Natural killer cell (primary cell): ENCODE measurements around the gene MORF4L1. TPM values are rescaled to one million over a fixed set of nuclear protein-coding genes. Genes with fewer than 3 reads are reported as not detected.

Source experiments
- ATAC-seq, 3 donors: fragments of 150-1000 bp in 2 of 3; fragments of 200-7000 bp in 1 of 3; cut with Tn5 transposase; 1 replicate in 1 of 3; 2 replicates in 2 of 3; pipeline ENCODE4 v1.10.0; 2021; ENCODE audit warnings: mild to moderate bottlenecking in 2 of 3, moderate library complexity in 2 of 3
- DNase-seq, 2 donors: peaks; one replicate each; pipeline versions ENCODE4 v3.0.0 to v3.0.0-alpha.2; 2013 to 2021; ENCODE audit warnings: mixed read lengths in 1 of 2
- H3K27ac ChIP-seq: one replicate; pipeline ENCODE4 v1.5.1; 2013; ENCODE audit warnings: mild to moderate bottlenecking, low read length
- H3K27me3 ChIP-seq: one replicate; pipeline ENCODE4 v1.6.1; 2013; ENCODE audit warnings: low read length; ENCODE audit not compliant: control insufficient read depth, insufficient read depth
- H3K36me3 ChIP-seq: one replicate; pipeline ENCODE4 v1.6.1; 2013; ENCODE audit warnings: low read length; ENCODE audit not compliant: control insufficient read depth, insufficient read depth
- H3K4me1 ChIP-seq: one replicate; pipeline ENCODE4 v1.6.1; 2013; ENCODE audit warnings: low read length; ENCODE audit not compliant: control insufficient read depth, insufficient read depth
- H3K4me3 ChIP-seq: one replicate; pipeline ENCODE4 v1.5.1; 2013; ENCODE audit warnings: low read length
- H3K9me3 ChIP-seq: one replicate; pipeline ENCODE4 v1.6.1; 2013; ENCODE audit warnings: low read length; ENCODE audit not compliant: control insufficient read depth, insufficient read depth
- H3K27ac Mint-ChIP-seq, 2 donors: one replicate each; pipeline ENCODE4 v1.8.0; 2022; ENCODE audit warnings: mild to moderate bottlenecking in 2 of 2, mixed read lengths in 2 of 2, moderate library complexity in 1 of 2
- H3K27me3 Mint-ChIP-seq, 2 donors: one replicate each; pipeline ENCODE4 v1.8.0; 2022; ENCODE audit warnings: low read depth in 2 of 2, mixed read lengths in 2 of 2
- H3K36me3 Mint-ChIP-seq: one replicate; pipeline ENCODE4 v1.8.0; 2022; ENCODE audit warnings: mixed read lengths
- H3K4me1 Mint-ChIP-seq, 2 donors: one replicate each; pipeline ENCODE4 v1.8.0; 2022; ENCODE audit warnings: mixed read lengths in 2 of 2
- H3K4me3 Mint-ChIP-seq: one replicate; pipeline ENCODE4 v1.8.0; 2022; ENCODE audit warnings: mild to moderate bottlenecking, moderate library complexity, mixed read lengths
- H3K9me3 Mint-ChIP-seq, 2 donors: one replicate each; pipeline ENCODE4 v1.8.0; 2022; ENCODE audit warnings: mixed read lengths in 2 of 2
- CTCF ChIP-seq: fragments of 200-600 bp; IDR thresholded peaks from one replicate; pipeline ENCODE4 v1.8.0; 2022; ENCODE audit warnings: antibody characterized with exemption
- WGBS: methylation state at CpG from one replicate; pipeline ENCODE4 v1.1.7; 2013; ENCODE audit warnings: missing lambda C conversion rate; ENCODE audit not compliant: insufficient coverage; 5-methylcytosine and 5-hydroxymethylcytosine counted together
- intact Hi-C: fragments of 100-400 bp; cut with micrococcal nuclease; formaldehyde crosslinking; loops from one replicate; pipeline ENCODE4 v1.14.2; 2022
- total RNA-seq, 4 donors: library from RNA; stranded (reverse); fragments of 120-200 nt in 1 of 4; gene quantifications; one replicate each; pipeline versions ENCODE4 v1.2.3 to v1.2.4, GENCODE V29; 2013 to 2022

The MORF4L1 gene
- total RNA-seq, 3 donors from 2014 or later (not counting 1 experiment from before 2014, with no cell fraction given), result 316 to 348 (median 329) TPM

GRCh38 chr15:78944202-78944625, 71.5 kb downstream of the MORF4L1 start:
- peaks cover 0 to 8% of the 10 kb centered on the region in 2 donors for H3K27me3 Mint-ChIP-seq
- no peaks in the 10 kb centered on the region for H3K36me3 ChIP-seq
- H3K27me3 ChIP-seq, result peaks cover 4% of the 10 kb centered on the region
- no peaks in the 10 kb centered on the region for H3K9me3 Mint-ChIP-seq
- intact Hi-C loops, result no loop called here
- H3K4me3 ChIP-seq, result peak overlapping the region; percentile 68
- H3K9me3 ChIP-seq, result no peaks in the 10 kb centered on the region
- H3K4me1 Mint-ChIP-seq, result peaks cover 0 to 9% of the 10 kb centered on the region in 2 donors
- ATAC-seq (peak in 1 of 3 donors; percentile 14), DNase-seq (no peak)
- no peaks in the 10 kb centered on the region for H3K36me3 Mint-ChIP-seq
- H3K27ac Mint-ChIP-seq, result peak overlapping the region in 1 of 2 donors; percentile 73
- peak overlapping the region; percentile 48 for H3K27ac ChIP-seq
- TF ChIP-seq CTCF, result no peak
- H3K4me1 ChIP-seq, result peaks cover 20% of the 10 kb centered on the region
- 58% methylated on average over 12 of the region's 12 CpGs for WGBS
- H3K4me3 Mint-ChIP-seq, result peak overlapping the region; percentile 69

GRCh38 chr15:78944669-78945407, 72.1 kb downstream of the MORF4L1 start, which contains the start of gene CTSH:
TSS of gene CTSH (minus strand) at chr15:78945046. CDS start at chr15:78944981, 65 bp downstream.
- no peaks in the 10 kb centered on the region for H3K9me3 ChIP-seq
- H3K27me3 ChIP-seq, result peaks cover 4% of the 10 kb centered on the region
- H3K36me3 ChIP-seq, result no peaks in the 10 kb centered on the region
- peaks cover 14% of the 10 kb centered on the region for H3K4me1 ChIP-seq
- H3K27ac ChIP-seq, result peak within 1 kb of the TSS; percentile 48
- intact Hi-C loops, result no loop called here
- ATAC-seq (peak; percentile 85 to 96 (median 92)), DNase-seq (peak; percentile 49 to 84)
- Mint-ChIP-seq H3K36me3 (no peaks in the 10 kb centered on the region), H3K9me3 (no peaks in the 10 kb centered on the region), H3K27me3 (peaks cover 0 to 8% of the 10 kb centered on the region in 2 donors), H3K27ac (peak within 1 kb of the TSS in 1 of 2 donors; percentile 73), H3K4me3 (peak within 1 kb of the TSS; percentile 69), H3K4me1 (peaks cover 0 to 9% of the 10 kb centered on the region in 2 donors)
- WGBS, result 5% methylated on average over 71 of the region's 71 CpGs
- peak within 1 kb of the TSS; percentile 68 for H3K4me3 ChIP-seq
- TF ChIP-seq CTCF, result no peak

DNA sequence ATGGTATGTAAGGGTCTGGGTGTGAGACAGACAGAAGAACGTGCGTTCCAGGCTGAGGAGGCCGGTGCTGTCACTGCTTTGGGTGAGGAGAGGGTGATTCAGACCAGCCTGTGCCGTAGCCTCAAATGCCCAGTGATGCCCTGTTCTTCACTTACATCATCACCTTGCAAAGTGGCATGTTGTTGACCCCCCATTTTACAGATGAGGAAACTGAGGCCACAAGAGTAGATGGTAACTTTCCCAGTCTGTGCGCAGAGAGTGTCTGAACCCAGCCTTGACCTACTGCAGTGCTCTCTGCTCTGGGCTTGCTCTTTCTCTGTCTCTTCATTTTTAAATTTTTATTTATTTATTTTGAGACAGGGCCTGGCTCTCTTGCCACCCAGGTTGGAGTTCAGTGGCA, 73.8 kb downstream of the MORF4L1 start:
- peaks cover 4% of the 10 kb centered on the region for H3K27me3 ChIP-seq
- Mint-ChIP-seq H3K4me1 (peaks cover 0 to 9% of the 10 kb centered on the region in 2 donors), H3K27ac (peak overlapping the region in 1 of 2 donors; percentile 45), H3K36me3 (no peaks in the 10 kb centered on the region), H3K4me3 (peak overlapping the region; percentile 43), H3K9me3 (no peaks in the 10 kb centered on the region), H3K27me3 (peaks cover 0 to 8% of the 10 kb centered on the region in 2 donors)
- WGBS, result 98% methylated on average over 5 of the region's 5 CpGs
- H3K27ac ChIP-seq, result no peak overlapping the region
- ATAC-seq (no peak), DNase-seq (no peak)
- H3K36me3 ChIP-seq, result no peaks in the 10 kb centered on the region
- H3K4me1 ChIP-seq, result peaks cover 19% of the 10 kb centered on the region
- no peak overlapping the region for H3K4me3 ChIP-seq
- no peak for TF ChIP-seq CTCF
- H3K9me3 ChIP-seq, result no peaks in the 10 kb centered on the region
- intact Hi-C loops, result no loop called here
